Measurements from ENCODE around the gene TBX15.

- TF ChIP-seq CTCF (IDR thresholded peaks at IDR 0.05) (no peak), POLR2A (IDR thresholded peaks at IDR 0.05) (no peak)
Observed at GRCh38 chr1:119002028-119002686, 14.0 kb upstream of the TBX15 start.

Data from suprapubic skin (tissue), 3 donors.